ENCODE data around the gene CREB3L2. TPM values are rescaled to one million over a fixed set of nuclear protein-coding genes. Genes with fewer than 3 reads are reported as not detected.

CREB3L2 gene, protein sequence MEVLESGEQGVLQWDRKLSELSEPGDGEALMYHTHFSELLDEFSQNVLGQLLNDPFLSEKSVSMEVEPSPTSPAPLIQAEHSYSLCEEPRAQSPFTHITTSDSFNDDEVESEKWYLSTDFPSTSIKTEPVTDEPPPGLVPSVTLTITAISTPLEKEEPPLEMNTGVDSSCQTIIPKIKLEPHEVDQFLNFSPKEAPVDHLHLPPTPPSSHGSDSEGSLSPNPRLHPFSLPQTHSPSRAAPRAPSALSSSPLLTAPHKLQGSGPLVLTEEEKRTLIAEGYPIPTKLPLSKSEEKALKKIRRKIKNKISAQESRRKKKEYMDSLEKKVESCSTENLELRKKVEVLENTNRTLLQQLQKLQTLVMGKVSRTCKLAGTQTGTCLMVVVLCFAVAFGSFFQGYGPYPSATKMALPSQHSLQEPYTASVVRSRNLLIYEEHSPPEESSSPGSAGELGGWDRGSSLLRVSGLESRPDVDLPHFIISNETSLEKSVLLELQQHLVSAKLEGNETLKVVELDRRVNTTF
- polyA plus RNA-seq (2011; rRNA removed) (32.2 and 33.8 TPM in 2 replicates), polyA plus RNA-seq (2017; fragmentation: RNase III; extraction: RNeasy Plus Mini Kit Qiagen cat#74134 plus additional on column Dnase treatment) (14.7 to 16.7 TPM (median 16.3 TPM) in 3 replicates), polyA minus RNA-seq (2011; rRNA and poly(A)+ RNA removed) (41.4 and 42.3 TPM in 2 replicates)
- polyA plus RNA-seq (2012; cell fraction: cytosol; rRNA removed), result 8.3 and 11.3 TPM in 2 replicates
- polyA plus RNA-seq (2012; cell fraction: nucleus; rRNA removed), result 12.4 and 13.4 TPM in 2 replicates

DNA sequence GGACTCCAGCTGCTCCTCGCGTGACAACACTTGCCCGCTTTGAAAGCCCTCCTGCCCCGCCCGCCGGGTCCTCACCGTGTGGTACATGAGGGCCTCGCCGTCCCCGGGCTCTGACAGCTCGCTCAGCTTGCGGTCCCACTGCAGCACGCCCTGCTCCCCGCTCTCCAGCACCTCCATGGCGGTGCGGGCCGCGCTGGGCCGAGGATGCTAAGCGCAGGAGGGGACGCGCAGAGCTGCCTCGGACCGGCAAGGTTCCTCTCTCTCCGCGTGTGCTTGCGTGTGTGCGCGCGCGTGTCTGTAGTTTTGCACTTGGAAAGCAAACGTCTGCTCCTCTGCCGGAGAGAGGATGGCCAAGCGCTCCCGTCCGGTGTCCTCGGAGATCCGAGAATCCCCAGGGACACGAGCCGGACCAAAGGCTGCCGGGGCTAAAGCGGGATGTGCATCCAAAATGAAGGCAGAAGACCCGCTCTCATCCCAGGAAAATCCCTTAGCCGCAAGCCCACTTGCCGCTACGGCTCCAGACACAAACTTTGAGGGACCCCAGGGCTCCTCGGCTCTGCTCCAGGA lies at the start of gene CREB3L2:
TSS of gene CREB3L2 (minus strand) at position 558 of the 567 bp plus-strand sequence. CDS start at position 177, 381 bp downstream.
- CTCF ChIA-PET, result interaction anchor here (0.7 to 17.5 kb wide), 37 partner anchors 8 to 737 kb away, joined by 3 to 461 read pairs (median 5); no protein-coding TSS in a partner anchor
- WGBS (ENCODE audit: missing lambda C conversion rate), result 0% methylated on average over 23 of the region's 47 CpGs
- Histone ChIP-seq H3K4me2 (peak within 1 kb of the TSS; percentile 85), H3K4me3 (peak within 1 kb of the TSS; percentile 73), H3K4me1 (peaks cover 30% of the 10 kb centered on the region), H3K27ac (peak within 1 kb of the TSS; percentile 74 to 86), H3K9me3 (no peaks in the 10 kb centered on the region)
- no peak for FAIRE-seq
- ATAC-seq, result peak; percentile 79 to 82
- POLR2A ChIA-PET, result interaction anchor here (0.9 to 1.9 kb wide), 7 partner anchors 14 to 89 kb away, joined by 3 to 8 read pairs (median 4); no protein-coding TSS in a partner anchor
- DNase-seq (ENCODE audit: low read depth in 1 of 2, low spot score in 1 of 2), result peak; percentile 30 to 51
- TF ChIP-seq SMC3 (IDR thresholded peaks at IDR 0.05) (0 out of 3 replicates have a peak, but pooled peaks have one; percentile 14), JUNB (IDR thresholded peaks at IDR 0.05) (no peak), JUN (IDR thresholded peaks at IDR 0.05) (peak in 1 of 2 experiments; percentile 53; a peak in 1 of 5 replicates), MAZ (IDR thresholded peaks at IDR 0.05; ENCODE audit: borderline replicate concordance, low read depth, low read length) (no peak), HDAC2 (IDR thresholded peaks at IDR 0.05) (peak; percentile 67), RNF2 (IDR thresholded peaks at IDR 0.05; ENCODE audit: borderline replicate concordance, low read depth) (no peak), FOSB (CRISPR knock-in tag; IDR thresholded peaks at IDR 0.05) (no peak), PHF8 (IDR thresholded peaks at IDR 0.05; ENCODE audit: borderline replicate concordance, low read depth) (peak; percentile 72; the same call in 1 of the 2 replicates), RCOR1 (IDR thresholded peaks at IDR 0.05; ENCODE audit: low read depth, low read length) (no peak), POLR2A (IDR thresholded peaks at IDR 0.05; ENCODE audit: low read length) (peak; percentile 64)
- TF ChIP-seq, protein P1, sequence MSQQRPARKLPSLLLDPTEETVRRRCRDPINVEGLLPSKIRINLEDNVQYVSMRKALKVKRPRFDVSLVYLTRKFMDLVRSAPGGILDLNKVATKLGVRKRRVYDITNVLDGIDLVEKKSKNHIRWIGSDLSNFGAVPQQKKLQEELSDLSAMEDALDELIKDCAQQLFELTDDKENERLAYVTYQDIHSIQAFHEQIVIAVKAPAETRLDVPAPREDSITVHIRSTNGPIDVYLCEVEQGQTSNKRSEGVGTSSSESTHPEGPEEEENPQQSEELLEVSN (IDR thresholded peaks at IDR 0.05; ENCODE audit: borderline replicate concordance, low read depth), result 0 out of 2 replicates have a peak, but pooled peaks have one; percentile 36
- TF ChIP-seq, protein P2, sequence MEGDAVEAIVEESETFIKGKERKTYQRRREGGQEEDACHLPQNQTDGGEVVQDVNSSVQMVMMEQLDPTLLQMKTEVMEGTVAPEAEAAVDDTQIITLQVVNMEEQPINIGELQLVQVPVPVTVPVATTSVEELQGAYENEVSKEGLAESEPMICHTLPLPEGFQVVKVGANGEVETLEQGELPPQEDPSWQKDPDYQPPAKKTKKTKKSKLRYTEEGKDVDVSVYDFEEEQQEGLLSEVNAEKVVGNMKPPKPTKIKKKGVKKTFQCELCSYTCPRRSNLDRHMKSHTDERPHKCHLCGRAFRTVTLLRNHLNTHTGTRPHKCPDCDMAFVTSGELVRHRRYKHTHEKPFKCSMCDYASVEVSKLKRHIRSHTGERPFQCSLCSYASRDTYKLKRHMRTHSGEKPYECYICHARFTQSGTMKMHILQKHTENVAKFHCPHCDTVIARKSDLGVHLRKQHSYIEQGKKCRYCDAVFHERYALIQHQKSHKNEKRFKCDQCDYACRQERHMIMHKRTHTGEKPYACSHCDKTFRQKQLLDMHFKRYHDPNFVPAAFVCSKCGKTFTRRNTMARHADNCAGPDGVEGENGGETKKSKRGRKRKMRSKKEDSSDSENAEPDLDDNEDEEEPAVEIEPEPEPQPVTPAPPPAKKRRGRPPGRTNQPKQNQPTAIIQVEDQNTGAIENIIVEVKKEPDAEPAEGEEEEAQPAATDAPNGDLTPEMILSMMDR (IDR thresholded peaks at IDR 0.05), result no peak
- TF ChIP-seq, protein P3, sequence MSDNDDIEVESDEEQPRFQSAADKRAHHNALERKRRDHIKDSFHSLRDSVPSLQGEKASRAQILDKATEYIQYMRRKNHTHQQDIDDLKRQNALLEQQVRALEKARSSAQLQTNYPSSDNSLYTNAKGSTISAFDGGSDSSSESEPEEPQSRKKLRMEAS (IDR thresholded peaks at IDR 0.05), result peak; percentile 62

DNA sequence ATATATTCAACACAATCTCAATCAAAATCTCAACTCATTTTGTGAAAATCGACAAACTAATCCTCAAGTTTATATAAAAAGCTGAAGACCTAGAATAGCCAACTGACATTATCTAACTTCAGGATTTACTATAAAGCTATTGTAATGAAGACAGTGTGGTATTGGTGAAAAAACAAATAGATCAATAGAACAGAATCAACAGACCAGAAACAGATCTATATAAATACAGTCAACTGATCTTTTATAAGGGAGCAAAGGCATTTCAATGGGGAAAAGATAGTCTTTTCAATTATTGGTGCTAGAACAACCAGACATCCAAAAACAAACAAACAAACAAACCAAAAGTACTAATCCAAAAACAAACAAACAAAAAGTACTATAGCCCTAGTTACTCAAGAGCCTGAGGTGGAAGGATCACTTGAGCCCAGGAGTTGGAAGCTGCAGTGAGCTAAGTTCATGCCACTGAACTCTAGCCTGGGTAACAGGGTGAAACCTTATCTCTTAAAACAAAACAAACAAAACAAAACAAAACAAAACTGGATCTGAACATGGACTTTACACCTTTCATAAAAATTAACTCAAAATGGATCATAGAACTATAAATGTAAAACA lies 47.7 kb upstream of the CREB3L2 start:
- no peak overlapping the region for H3K4me2 ChIP-seq
- ChIA-PET CTCF (interaction anchor here (0.9 to 1.2 kb wide), 2 partner anchors 18 to 146 kb away, joined by 3 read pairs; no protein-coding TSS in a partner anchor), POLR2A (no interaction called here)
- no peaks in the 10 kb centered on the region for H3K4me1 ChIP-seq
- H3K9me3 ChIP-seq, result no peaks in the 10 kb centered on the region
- 13% methylated on average over 1 of the region's 1 CpG for WGBS (ENCODE audit: missing lambda C conversion rate)
- FAIRE-seq, result no peak
- TF ChIP-seq, protein P4, sequence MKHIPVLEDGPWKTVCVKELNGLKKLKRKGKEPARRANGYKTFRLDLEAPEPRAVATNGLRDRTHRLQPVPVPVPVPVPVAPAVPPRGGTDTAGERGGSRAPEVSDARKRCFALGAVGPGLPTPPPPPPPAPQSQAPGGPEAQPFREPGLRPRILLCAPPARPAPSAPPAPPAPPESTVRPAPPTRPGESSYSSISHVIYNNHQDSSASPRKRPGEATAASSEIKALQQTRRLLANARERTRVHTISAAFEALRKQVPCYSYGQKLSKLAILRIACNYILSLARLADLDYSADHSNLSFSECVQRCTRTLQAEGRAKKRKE (CRISPR knock-in tag; IDR thresholded peaks at IDR 0.05; ENCODE audit: low read depth), result no peak
- TF ChIP-seq JUN (IDR thresholded peaks at IDR 0.05), result no peak
- no peak for DNase-seq (ENCODE audit: low read depth in 1 of 2, low spot score in 1 of 2)
- no peak overlapping the region for H3K4me3 ChIP-seq
- ATAC-seq, result no peak
- no peak overlapping the region for H3K27ac ChIP-seq

DNA sequence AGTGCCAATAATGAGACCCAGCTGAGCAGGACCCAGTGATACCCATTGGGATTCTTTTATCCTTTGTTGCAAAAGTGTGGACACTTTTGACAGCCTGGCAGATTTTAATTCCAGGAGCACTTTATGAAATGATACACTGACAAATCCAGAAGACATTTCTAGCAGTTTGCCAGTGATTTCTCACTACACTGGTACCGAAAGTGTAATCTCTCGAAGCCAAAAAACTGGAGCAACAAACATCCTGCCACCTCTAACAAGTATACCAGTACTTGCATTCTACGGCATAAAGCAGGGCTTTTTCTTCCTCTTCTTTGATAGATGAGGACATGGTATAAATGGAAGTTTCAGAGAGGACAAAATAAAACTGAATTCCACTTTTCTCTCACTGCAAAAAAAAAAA lies 46.0 kb upstream of the CREB3L2 start:
- Histone ChIP-seq H3K4me2 (no peak overlapping the region), H3K4me1 (no peaks in the 10 kb centered on the region), H3K27ac (no peak overlapping the region), H3K4me3 (no peak overlapping the region), H3K9me3 (no peaks in the 10 kb centered on the region)
- DNase-seq (ENCODE audit: low read depth in 1 of 2, low spot score in 1 of 2), result no peak
- FAIRE-seq, result no peak
- 65% methylated on average over 3 of the region's 3 CpGs for WGBS (ENCODE audit: missing lambda C conversion rate)
- no peak for ATAC-seq
- CTCF ChIA-PET, result no interaction called here
- POLR2A ChIA-PET, result no interaction called here
- no peak for TF ChIP-seq FOXS1 (CRISPR knock-in tag; IDR thresholded peaks at IDR 0.05)
- TF ChIP-seq POLR2AphosphoS2 (conservative IDR thresholded peaks at IDR 0.05; ENCODE audit: low read length), result no peak
- TF ChIP-seq, protein P5, sequence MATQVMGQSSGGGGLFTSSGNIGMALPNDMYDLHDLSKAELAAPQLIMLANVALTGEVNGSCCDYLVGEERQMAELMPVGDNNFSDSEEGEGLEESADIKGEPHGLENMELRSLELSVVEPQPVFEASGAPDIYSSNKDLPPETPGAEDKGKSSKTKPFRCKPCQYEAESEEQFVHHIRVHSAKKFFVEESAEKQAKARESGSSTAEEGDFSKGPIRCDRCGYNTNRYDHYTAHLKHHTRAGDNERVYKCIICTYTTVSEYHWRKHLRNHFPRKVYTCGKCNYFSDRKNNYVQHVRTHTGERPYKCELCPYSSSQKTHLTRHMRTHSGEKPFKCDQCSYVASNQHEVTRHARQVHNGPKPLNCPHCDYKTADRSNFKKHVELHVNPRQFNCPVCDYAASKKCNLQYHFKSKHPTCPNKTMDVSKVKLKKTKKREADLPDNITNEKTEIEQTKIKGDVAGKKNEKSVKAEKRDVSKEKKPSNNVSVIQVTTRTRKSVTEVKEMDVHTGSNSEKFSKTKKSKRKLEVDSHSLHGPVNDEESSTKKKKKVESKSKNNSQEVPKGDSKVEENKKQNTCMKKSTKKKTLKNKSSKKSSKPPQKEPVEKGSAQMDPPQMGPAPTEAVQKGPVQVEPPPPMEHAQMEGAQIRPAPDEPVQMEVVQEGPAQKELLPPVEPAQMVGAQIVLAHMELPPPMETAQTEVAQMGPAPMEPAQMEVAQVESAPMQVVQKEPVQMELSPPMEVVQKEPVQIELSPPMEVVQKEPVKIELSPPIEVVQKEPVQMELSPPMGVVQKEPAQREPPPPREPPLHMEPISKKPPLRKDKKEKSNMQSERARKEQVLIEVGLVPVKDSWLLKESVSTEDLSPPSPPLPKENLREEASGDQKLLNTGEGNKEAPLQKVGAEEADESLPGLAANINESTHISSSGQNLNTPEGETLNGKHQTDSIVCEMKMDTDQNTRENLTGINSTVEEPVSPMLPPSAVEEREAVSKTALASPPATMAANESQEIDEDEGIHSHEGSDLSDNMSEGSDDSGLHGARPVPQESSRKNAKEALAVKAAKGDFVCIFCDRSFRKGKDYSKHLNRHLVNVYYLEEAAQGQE (IDR thresholded peaks at IDR 0.05), result no peak
- no peak for TF ChIP-seq FOSL2 (IDR thresholded peaks at IDR 0.05)
- TF ChIP-seq FOSL2 (CRISPR knock-in tag; IDR thresholded peaks at IDR 0.05), result no peak
- no peak for TF ChIP-seq HOXB13 (CRISPR knock-in tag; IDR thresholded peaks at IDR 0.05; ENCODE audit: low read depth)

Data from A549 (cell line).